Liver (tissue), 9 donors: ENCODE results near the gene TNS3. TPM values are rescaled to one million over a fixed set of nuclear protein-coding genes. Genes with fewer than 3 reads are reported as not detected.

Experiments
- DNase-seq: peaks from one replicate; pipeline ENCODE4 v3.0.0-alpha.2; 2017; ENCODE audit warnings: low spot score
- H3K27ac ChIP-seq, 2 donors: one replicate each; pipeline ENCODE4 v1.7.0; 2013; ENCODE audit warnings: inconsistent platforms in 2 of 2, low read length in 2 of 2, control low read depth in 1 of 2, low read depth in 1 of 2, mild to moderate bottlenecking in 1 of 2
- H3K27me3 ChIP-seq, 4 donors: one replicate each; pipeline versions ENCODE4 v1.6.1 to v1.7.0; 2013; ENCODE audit warnings: low read length in 3 of 4, inconsistent platforms in 1 of 4, mild to moderate bottlenecking in 1 of 4, moderate library complexity in 1 of 4; ENCODE audit not compliant: control insufficient read depth in 4 of 4, insufficient read depth in 4 of 4
- H3K36me3 ChIP-seq, 4 donors: one replicate each; pipeline versions ENCODE4 v1.6.1 to v1.7.0; 2013; ENCODE audit warnings: low read length in 3 of 4, mild to moderate bottlenecking in 3 of 4, low read depth in 1 of 4, moderate library complexity in 1 of 4; ENCODE audit not compliant: control insufficient read depth in 4 of 4, insufficient read depth in 3 of 4
- H3K4me1 ChIP-seq, 4 donors: one replicate each; pipeline versions ENCODE4 v1.6.1 to v1.7.0; 2013; ENCODE audit warnings: low read length in 3 of 4, mild to moderate bottlenecking in 3 of 4, moderate library complexity in 1 of 4; ENCODE audit not compliant: control insufficient read depth in 4 of 4, insufficient read depth in 4 of 4
- H3K4me3 ChIP-seq, 3 donors: one replicate each; pipeline versions ENCODE4 v1.6.1 to v1.7.0; 2013; ENCODE audit warnings: low read length in 3 of 3, control low read depth in 1 of 3, low read depth in 1 of 3, mild to moderate bottlenecking in 1 of 3
- H3K9ac ChIP-seq, 2 donors: one replicate each; pipeline ENCODE4 v1.7.0; 2013; ENCODE audit warnings: low read length in 2 of 2, mild to moderate bottlenecking in 2 of 2, moderate library complexity in 2 of 2, control low read depth in 1 of 2, low read depth in 1 of 2
- H3K9me3 ChIP-seq, 4 donors: one replicate each; pipeline versions ENCODE4 v1.6.1 to v1.7.0; 2013; ENCODE audit warnings: low read length in 3 of 4; ENCODE audit not compliant: control insufficient read depth in 4 of 4
- ATF3 ChIP-seq: IDR thresholded peaks from 2 replicates; pipeline ENCODE4 v1.6.1; 2016; ENCODE audit warnings: antibody characterized with exemption
- EGR1 ChIP-seq, 2 donors: IDR thresholded peaks; 2 replicates each; pipeline ENCODE4 v1.6.1; 2016 to 2018; ENCODE audit warnings: antibody characterized with exemption in 2 of 2, low read depth in 2 of 2
- FOXA1 ChIP-seq: IDR thresholded peaks from 2 replicates; pipeline ENCODE4 v1.6.1; 2016; ENCODE audit warnings: antibody characterized with exemption
- FOXA2 ChIP-seq: IDR thresholded peaks from 2 replicates; pipeline ENCODE4 v1.6.1; 2016; ENCODE audit warnings: antibody characterized with exemption
- GABPA ChIP-seq, 2 donors: IDR thresholded peaks in 1 of 2; conservative IDR thresholded peaks in 1 of 2; 2 replicates each; pipeline ENCODE4 v1.6.1; 2016; ENCODE audit warnings: antibody characterized with exemption in 2 of 2, mild to moderate bottlenecking in 1 of 2, moderate library complexity in 1 of 2
- HNF4A ChIP-seq, 2 donors: conservative IDR thresholded peaks; 2 replicates each; pipeline ENCODE4 v1.6.1; 2016; ENCODE audit warnings: antibody characterized with exemption in 2 of 2, mild to moderate bottlenecking in 2 of 2
- HNF4G ChIP-seq: IDR thresholded peaks from 2 replicates; pipeline ENCODE4 v1.6.1; 2016; ENCODE audit warnings: antibody characterized with exemption
- JUND ChIP-seq, 2 donors: IDR thresholded peaks; 2 replicates each; pipeline ENCODE4 v1.6.1; 2016; ENCODE audit warnings: antibody characterized with exemption in 2 of 2
- MAX ChIP-seq: IDR thresholded peaks from 2 replicates; pipeline ENCODE4 v1.6.1; 2016; ENCODE audit warnings: antibody characterized with exemption
- NR2F2 ChIP-seq: IDR thresholded peaks from 2 replicates; pipeline ENCODE4 v1.6.1; 2016; ENCODE audit warnings: antibody characterized with exemption
- RAD21 ChIP-seq, 2 donors: IDR thresholded peaks; 2 replicates each; pipeline ENCODE4 v1.6.1; 2016; ENCODE audit warnings: antibody characterized with exemption in 2 of 2, mild to moderate bottlenecking in 2 of 2
- REST ChIP-seq: IDR thresholded peaks from 2 replicates; pipeline ENCODE4 v1.6.1; 2016; ENCODE audit warnings: antibody characterized with exemption, mild to moderate bottlenecking
- RXRA ChIP-seq, 2 donors: IDR thresholded peaks; 2 replicates each; pipeline ENCODE4 v1.6.1; 2017 to 2018; ENCODE audit warnings: antibody characterized with exemption in 2 of 2, mild to moderate bottlenecking in 1 of 2
- SP1 ChIP-seq: IDR thresholded peaks from 2 replicates; pipeline ENCODE4 v1.6.1; 2018; ENCODE audit warnings: antibody characterized with exemption, mild to moderate bottlenecking
- TAF1 ChIP-seq: conservative IDR thresholded peaks from 2 replicates; pipeline ENCODE4 v1.6.1; 2016; ENCODE audit warnings: antibody characterized with exemption, mild to moderate bottlenecking
- YY1 ChIP-seq: IDR thresholded peaks from 2 replicates; pipeline ENCODE4 v1.6.1; 2016; ENCODE audit warnings: antibody characterized with exemption, mild to moderate bottlenecking
- ZBTB33 ChIP-seq: IDR thresholded peaks from 2 replicates; pipeline ENCODE4 v1.6.1; 2016; ENCODE audit warnings: antibody characterized with exemption
- WGBS: extraction: QIAGEN DNeasy Blood & Tissue Kit; methylation state at CpG from one replicate; pipeline ENCODE4 v1.1.7; 2013; 5-methylcytosine and 5-hydroxymethylcytosine counted together
- polyA plus RNA-seq, 2 donors: library from polyadenylated mRNA; stranded (reverse) in 1 of 2; unstranded in 1 of 2; fragments of 200-250 nt in 1 of 2; fragments of >200 nt in 1 of 2; fragmentation: Nextera tagmentation in 1 of 2; extraction: Ambion mirVana in 1 of 2; gene quantifications; one replicate each; pipeline versions ENCODE4 v1.2.1 to v1.2.3, GENCODE V29; 2013 to 2015
- total RNA-seq, 2 donors: library from RNA; depleted of rRNA; stranded (reverse); fragments of >200 nt; gene quantifications; one replicate each; pipeline ENCODE4 v1.2.3, GENCODE V29; 2014
- TF ChIP-seq, protein P1 (sequence below): fragments of 150-350 bp; IDR thresholded peaks from 2 replicates; pipeline ENCODE4 v1.5.1; 2017; ENCODE audit warnings: improper control_type of control experiment, low read depth, low read length; ENCODE audit not compliant: missing input control
- donor health status: healthy.
- donor health status: healthy.
- donor health status: healthy.
- donor health status: healthy.
- donor health status: healthy.

TNS3 gene
- total and polyA plus RNA-seq, 4 donors = 16.8 to 100 (median 29.5) TPM

DNA sequence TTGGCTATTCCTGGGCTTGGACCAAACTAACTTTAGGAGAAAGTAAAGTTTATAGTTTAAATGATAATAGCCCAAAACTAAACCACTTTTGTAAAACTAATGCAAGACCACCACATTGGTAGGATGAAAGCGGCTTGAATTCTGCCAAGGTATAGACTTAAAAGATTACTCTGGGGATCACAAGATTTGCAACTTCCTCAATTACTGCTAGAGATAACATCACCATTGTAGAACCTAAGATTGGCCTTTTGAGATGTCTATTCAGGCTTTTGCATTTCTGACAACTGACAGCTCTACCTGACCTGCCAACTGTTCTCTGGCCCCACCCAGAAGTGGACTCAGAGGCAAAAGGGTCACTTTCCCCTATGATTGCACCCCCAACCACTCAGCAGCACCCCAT, 162.4 kb downstream of the TNS3 start:
- 93% methylated on average over 1 of the region's 1 CpG for WGBS
- no peak for TF ChIP-seq ATF3
- no peak for TF ChIP-seq FOXA2
- no peak for TF ChIP-seq NR2F2
- TF ChIP-seq MAX = no peak
- TF ChIP-seq, protein P1, sequence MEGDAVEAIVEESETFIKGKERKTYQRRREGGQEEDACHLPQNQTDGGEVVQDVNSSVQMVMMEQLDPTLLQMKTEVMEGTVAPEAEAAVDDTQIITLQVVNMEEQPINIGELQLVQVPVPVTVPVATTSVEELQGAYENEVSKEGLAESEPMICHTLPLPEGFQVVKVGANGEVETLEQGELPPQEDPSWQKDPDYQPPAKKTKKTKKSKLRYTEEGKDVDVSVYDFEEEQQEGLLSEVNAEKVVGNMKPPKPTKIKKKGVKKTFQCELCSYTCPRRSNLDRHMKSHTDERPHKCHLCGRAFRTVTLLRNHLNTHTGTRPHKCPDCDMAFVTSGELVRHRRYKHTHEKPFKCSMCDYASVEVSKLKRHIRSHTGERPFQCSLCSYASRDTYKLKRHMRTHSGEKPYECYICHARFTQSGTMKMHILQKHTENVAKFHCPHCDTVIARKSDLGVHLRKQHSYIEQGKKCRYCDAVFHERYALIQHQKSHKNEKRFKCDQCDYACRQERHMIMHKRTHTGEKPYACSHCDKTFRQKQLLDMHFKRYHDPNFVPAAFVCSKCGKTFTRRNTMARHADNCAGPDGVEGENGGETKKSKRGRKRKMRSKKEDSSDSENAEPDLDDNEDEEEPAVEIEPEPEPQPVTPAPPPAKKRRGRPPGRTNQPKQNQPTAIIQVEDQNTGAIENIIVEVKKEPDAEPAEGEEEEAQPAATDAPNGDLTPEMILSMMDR = no peak
- TF ChIP-seq ZBTB33 = no peak
- TF ChIP-seq SP1 = no peak
- TF ChIP-seq RAD21 (IDR thresholded peaks at IDR 0.05) = no peak
- TF ChIP-seq REST = no peak
- TF ChIP-seq EGR1 (IDR thresholded peaks at IDR 0.05; ENCODE audit: low read depth in 2 of 2) = no peak
- TF ChIP-seq HNF4G = no peak
- no peak for TF ChIP-seq HNF4A (conservative IDR thresholded peaks at IDR 0.05)
- no peak for TF ChIP-seq YY1
- no peak for TF ChIP-seq GABPA (IDR thresholded peaks at IDR 0.05 in 1 of 2, conservative IDR thresholded peaks at IDR 0.05 in 1 of 2)
- no peak for TF ChIP-seq TAF1
- no peak for TF ChIP-seq FOXA1
- TF ChIP-seq RXRA (IDR thresholded peaks at IDR 0.05) = no peak
- TF ChIP-seq JUND (IDR thresholded peaks at IDR 0.05) = no peak
- H3K27ac ChIP-seq = no peak overlapping the region
- no peak overlapping the region for H3K4me3 ChIP-seq
- no peaks in the 10 kb centered on the region for H3K9me3 ChIP-seq
- DNase-seq = no peak
- H3K27me3 ChIP-seq = no peaks in the 10 kb centered on the region
- no peak overlapping the region for H3K9ac ChIP-seq
- peaks cover 1 to 62% (median 43%) of the 10 kb centered on the region in 4 donors for H3K36me3 ChIP-seq
- H3K4me1 ChIP-seq = peaks cover 0 to 37% (median 20%) of the 10 kb centered on the region in 4 donors
